GF-D8 (cell line): ENCODE measurements around the gene PHKB.

ENCODE experiments used
- DNase-seq: peaks from one replicate; lab custom pipeline; 2025; lab: John Stamatoyannopoulos, UW

Gene PHKB

DNA sequence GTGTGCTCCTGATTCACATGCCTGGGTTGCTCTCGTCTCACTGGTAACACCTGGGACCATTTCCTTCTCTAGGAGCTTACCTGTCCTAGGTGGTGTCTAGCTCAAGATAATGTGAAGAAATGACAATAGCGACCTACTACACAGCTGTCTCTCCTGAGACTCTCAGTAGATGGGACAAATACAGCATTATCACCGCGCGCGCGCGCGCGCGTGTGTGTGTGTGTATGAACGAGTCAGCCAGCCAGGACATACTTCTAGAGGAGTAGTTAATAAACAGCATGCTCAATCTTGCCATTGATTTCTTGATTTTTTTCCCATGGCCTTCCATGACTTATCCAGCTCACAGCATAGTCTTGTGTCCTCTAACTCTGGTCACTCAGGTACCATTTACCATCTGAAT, 268.6 kb downstream of the PHKB start:
- no peak for DNase-seq

DNA sequence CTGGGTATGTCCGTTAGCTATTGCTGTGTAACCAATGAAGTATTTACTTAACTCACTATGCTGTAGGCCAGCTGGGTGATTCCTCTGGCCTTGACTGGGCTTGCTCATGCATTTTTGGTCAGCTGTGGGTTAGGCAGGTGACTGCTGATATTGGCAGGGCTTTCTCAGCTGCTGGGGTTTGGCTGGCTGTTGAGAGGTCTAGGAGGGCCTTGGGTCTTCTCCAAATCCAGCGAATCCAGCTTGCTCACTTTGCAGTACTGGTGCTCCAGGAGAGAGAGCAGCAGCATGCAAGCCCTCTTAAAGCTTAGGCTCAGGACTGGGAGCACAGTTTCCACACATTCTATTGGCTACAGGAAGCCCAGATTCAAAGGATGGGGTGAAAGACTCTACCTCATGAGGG, 270.1 kb downstream of the PHKB start:
- no peak for DNase-seq

- DNase-seq = no peak
Observed at GRCh38 chr16:47732122-47732521, 271.0 kb downstream of the PHKB start.

- DNase-seq = no peak
Observed at GRCh38 chr16:47732523-47733111, 271.5 kb downstream of the PHKB start.

- DNase-seq = no peak
Observed at GRCh38 chr16:47734081-47734857, 273.1 kb downstream of the PHKB start.

DNA sequence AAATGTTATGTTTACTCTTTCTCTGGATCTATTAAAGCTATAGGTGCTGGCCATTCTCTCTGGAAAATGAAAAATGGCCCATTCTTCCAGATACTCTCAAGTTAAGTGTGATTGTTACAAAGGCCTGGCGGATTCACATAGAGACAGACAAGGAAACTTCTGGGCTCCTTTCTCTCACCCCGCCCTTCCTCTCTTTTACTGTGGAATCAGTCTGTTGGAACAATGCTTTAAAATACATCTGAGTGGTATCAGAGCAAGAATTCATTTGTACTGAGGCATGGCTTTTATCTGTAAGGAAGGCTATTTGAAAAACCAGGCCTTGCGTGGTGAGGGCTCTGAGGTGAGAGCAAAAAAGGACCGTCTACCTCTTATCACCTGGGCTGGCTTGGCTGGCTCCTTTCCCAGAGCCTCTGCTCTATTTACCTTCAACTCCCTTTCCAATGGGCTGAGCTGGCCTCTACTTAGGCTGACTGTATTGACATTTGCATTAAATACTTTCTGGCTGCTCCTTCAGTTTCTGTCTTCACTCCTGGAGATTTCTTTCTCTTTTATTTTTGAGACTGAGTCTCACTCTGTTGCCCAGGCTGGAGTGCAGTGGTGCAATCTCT, 274.0 kb downstream of the PHKB start:
- DNase-seq = no peak

GRCh38 chr16:47750371-47750770, 289.2 kb downstream of the PHKB start:
- no peak for DNase-seq
